ENCODE measurements around the gene AR. TPM values are rescaled to one million over a fixed set of nuclear protein-coding genes. Genes with fewer than 3 reads are reported as not detected.
A peak's percentile ranks its signal among the peaks of the same experiment; 100 is the strongest.

AR gene
- total and polyA plus RNA-seq, 4 donors = 2.8 to 67.4 (median 22.9) TPM

DNA sequence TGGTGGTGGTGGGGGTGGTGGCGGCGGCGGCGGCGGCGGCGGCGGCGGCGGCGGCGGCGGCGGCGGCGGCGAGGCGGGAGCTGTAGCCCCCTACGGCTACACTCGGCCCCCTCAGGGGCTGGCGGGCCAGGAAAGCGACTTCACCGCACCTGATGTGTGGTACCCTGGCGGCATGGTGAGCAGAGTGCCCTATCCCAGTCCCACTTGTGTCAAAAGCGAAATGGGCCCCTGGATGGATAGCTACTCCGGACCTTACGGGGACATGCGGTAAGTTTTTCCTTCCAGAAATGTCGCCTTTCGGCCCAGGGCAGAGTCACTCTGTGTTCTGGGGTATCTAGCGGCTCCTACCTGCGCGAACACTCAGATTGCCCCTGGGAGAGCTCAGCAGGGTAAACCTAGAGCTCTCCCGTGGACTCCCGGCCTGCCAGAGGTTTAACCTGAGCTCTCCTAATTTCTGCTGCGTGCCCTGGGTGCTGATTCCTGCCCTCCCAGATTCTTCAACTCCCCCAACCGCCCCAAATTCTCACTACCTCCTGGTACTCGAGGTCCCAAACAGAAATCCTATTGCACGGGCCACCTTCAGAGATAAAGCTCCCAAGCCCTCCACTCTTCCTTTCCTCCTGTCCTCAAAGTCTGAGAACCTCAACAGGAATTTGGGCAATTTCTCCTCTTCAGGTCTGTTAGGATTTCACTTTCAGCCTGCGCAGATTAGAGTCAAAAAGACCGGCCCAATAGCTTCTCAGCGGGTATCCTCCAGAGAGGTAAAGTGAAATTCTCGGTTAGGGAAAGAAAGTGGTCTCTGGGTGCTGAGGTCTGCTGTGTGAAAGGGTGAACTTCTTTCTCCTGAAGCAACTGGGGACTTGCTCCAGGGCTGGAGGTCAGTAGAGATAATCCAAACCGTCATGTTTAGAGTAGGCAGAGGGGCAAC, 2.9 kb downstream of the AR start:
- Histone ChIP-seq H3K27ac (ENCODE audit: low read depth in 1 of 2, low read length in 2 of 2) (peak overlapping the region; percentile 25 to 56), H3K4me1 (ENCODE audit: control insufficient read depth in 4 of 4, insufficient read depth in 4 of 4, low read length in 3 of 4) (peaks cover 0 to 10% (median 2%) of the 10 kb centered on the region in 4 donors), H3K4me3 (ENCODE audit: low read depth in 1 of 3, low read length in 3 of 3) (peak overlapping the region; percentile 73 to 77 (median 76)), H3K36me3 (ENCODE audit: control insufficient read depth in 4 of 4, insufficient read depth in 3 of 4, low read depth in 1 of 4, low read length in 3 of 4) (no peaks in the 10 kb centered on the region), H3K27me3 (ENCODE audit: control insufficient read depth in 4 of 4, insufficient read depth in 4 of 4, low read length in 3 of 4) (peaks cover 0 to 2% (median 0%) of the 10 kb centered on the region in 4 donors), H3K9ac (ENCODE audit: low read depth in 1 of 2, low read length in 2 of 2) (peak overlapping the region; percentile 68 to 86), H3K9me3 (ENCODE audit: control insufficient read depth in 4 of 4, low read length in 3 of 4) (no peaks in the 10 kb centered on the region)
- TF ChIP-seq EGR1 (IDR thresholded peaks at IDR 0.05; ENCODE audit: low read depth in 2 of 2) = no peak
- no peak for TF ChIP-seq JUND (IDR thresholded peaks at IDR 0.05)
- TF ChIP-seq, protein P1, sequence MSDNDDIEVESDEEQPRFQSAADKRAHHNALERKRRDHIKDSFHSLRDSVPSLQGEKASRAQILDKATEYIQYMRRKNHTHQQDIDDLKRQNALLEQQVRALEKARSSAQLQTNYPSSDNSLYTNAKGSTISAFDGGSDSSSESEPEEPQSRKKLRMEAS (IDR thresholded peaks at IDR 0.05) = no peak
- no peak for TF ChIP-seq FOXA1 (IDR thresholded peaks at IDR 0.05)
- TF ChIP-seq, protein P2, sequence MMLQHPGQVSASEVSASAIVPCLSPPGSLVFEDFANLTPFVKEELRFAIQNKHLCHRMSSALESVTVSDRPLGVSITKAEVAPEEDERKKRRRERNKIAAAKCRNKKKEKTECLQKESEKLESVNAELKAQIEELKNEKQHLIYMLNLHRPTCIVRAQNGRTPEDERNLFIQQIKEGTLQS (IDR thresholded peaks at IDR 0.05) = no peak
- TF ChIP-seq, protein P3, sequence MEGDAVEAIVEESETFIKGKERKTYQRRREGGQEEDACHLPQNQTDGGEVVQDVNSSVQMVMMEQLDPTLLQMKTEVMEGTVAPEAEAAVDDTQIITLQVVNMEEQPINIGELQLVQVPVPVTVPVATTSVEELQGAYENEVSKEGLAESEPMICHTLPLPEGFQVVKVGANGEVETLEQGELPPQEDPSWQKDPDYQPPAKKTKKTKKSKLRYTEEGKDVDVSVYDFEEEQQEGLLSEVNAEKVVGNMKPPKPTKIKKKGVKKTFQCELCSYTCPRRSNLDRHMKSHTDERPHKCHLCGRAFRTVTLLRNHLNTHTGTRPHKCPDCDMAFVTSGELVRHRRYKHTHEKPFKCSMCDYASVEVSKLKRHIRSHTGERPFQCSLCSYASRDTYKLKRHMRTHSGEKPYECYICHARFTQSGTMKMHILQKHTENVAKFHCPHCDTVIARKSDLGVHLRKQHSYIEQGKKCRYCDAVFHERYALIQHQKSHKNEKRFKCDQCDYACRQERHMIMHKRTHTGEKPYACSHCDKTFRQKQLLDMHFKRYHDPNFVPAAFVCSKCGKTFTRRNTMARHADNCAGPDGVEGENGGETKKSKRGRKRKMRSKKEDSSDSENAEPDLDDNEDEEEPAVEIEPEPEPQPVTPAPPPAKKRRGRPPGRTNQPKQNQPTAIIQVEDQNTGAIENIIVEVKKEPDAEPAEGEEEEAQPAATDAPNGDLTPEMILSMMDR (IDR thresholded peaks at IDR 0.05; ENCODE audit: low read depth, low read length, missing input control) = no peak
- no peak for TF ChIP-seq SP1 (IDR thresholded peaks at IDR 0.05)
- no peak for TF ChIP-seq FOXA2 (IDR thresholded peaks at IDR 0.05)
- TF ChIP-seq GABPA (IDR thresholded peaks at IDR 0.05 in 1 of 2, conservative IDR thresholded peaks at IDR 0.05 in 1 of 2) = no peak
- TF ChIP-seq NR2F2 (IDR thresholded peaks at IDR 0.05) = no peak
- TF ChIP-seq, protein P4, sequence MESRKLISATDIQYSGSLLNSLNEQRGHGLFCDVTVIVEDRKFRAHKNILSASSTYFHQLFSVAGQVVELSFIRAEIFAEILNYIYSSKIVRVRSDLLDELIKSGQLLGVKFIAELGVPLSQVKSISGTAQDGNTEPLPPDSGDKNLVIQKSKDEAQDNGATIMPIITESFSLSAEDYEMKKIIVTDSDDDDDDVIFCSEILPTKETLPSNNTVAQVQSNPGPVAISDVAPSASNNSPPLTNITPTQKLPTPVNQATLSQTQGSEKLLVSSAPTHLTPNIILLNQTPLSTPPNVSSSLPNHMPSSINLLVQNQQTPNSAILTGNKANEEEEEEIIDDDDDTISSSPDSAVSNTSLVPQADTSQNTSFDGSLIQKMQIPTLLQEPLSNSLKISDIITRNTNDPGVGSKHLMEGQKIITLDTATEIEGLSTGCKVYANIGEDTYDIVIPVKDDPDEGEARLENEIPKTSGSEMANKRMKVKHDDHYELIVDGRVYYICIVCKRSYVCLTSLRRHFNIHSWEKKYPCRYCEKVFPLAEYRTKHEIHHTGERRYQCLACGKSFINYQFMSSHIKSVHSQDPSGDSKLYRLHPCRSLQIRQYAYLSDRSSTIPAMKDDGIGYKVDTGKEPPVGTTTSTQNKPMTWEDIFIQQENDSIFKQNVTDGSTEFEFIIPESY (IDR thresholded peaks at IDR 0.05) = no peak
- no peak for TF ChIP-seq RXRA (IDR thresholded peaks at IDR 0.05)
- no peak for TF ChIP-seq HNF4G (IDR thresholded peaks at IDR 0.05)
- TF ChIP-seq, protein P5, sequence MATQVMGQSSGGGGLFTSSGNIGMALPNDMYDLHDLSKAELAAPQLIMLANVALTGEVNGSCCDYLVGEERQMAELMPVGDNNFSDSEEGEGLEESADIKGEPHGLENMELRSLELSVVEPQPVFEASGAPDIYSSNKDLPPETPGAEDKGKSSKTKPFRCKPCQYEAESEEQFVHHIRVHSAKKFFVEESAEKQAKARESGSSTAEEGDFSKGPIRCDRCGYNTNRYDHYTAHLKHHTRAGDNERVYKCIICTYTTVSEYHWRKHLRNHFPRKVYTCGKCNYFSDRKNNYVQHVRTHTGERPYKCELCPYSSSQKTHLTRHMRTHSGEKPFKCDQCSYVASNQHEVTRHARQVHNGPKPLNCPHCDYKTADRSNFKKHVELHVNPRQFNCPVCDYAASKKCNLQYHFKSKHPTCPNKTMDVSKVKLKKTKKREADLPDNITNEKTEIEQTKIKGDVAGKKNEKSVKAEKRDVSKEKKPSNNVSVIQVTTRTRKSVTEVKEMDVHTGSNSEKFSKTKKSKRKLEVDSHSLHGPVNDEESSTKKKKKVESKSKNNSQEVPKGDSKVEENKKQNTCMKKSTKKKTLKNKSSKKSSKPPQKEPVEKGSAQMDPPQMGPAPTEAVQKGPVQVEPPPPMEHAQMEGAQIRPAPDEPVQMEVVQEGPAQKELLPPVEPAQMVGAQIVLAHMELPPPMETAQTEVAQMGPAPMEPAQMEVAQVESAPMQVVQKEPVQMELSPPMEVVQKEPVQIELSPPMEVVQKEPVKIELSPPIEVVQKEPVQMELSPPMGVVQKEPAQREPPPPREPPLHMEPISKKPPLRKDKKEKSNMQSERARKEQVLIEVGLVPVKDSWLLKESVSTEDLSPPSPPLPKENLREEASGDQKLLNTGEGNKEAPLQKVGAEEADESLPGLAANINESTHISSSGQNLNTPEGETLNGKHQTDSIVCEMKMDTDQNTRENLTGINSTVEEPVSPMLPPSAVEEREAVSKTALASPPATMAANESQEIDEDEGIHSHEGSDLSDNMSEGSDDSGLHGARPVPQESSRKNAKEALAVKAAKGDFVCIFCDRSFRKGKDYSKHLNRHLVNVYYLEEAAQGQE (IDR thresholded peaks at IDR 0.05) = no peak
- no peak for TF ChIP-seq TAF1 (conservative IDR thresholded peaks at IDR 0.05)
- no peak for TF ChIP-seq HNF4A (conservative IDR thresholded peaks at IDR 0.05)
- TF ChIP-seq RAD21 (IDR thresholded peaks at IDR 0.05) = no peak
- TF ChIP-seq YY1 (IDR thresholded peaks at IDR 0.05) = no peak
- DNase-seq (ENCODE audit: low spot score) = no peak
- 7% methylated on average over 44 of the region's 44 CpGs for WGBS

All from liver (tissue), 9 donors.